ENCODE measurements around the gene ADCY3.

The ADCY3 gene

DNA sequence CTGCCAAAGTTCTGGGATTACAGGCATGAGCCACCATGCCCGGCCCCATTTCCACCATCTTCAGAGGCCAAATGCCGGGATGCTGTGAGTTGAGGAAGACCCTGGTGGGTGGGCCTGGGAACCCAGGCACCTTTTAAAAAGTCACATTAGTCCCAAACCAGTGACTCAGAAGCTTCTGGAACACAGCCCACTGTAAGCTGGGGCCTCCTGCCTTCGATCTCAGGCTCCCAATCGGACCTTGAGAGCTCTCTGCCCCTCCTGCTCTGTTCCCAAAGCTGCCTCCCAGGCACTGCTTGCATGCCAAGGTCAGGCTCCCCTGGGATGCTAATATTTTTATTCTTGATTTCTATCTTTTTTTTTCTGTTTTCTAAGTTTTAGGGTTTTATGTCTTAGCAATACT lies 4.2 kb downstream of the ADCY3 start:
- no peak overlapping the region for H3K4me3 ChIP-seq (ENCODE audit: low read depth, low read length)
- no peak for DNase-seq (ENCODE audit: low read depth)
- TF ChIP-seq, protein P1, sequence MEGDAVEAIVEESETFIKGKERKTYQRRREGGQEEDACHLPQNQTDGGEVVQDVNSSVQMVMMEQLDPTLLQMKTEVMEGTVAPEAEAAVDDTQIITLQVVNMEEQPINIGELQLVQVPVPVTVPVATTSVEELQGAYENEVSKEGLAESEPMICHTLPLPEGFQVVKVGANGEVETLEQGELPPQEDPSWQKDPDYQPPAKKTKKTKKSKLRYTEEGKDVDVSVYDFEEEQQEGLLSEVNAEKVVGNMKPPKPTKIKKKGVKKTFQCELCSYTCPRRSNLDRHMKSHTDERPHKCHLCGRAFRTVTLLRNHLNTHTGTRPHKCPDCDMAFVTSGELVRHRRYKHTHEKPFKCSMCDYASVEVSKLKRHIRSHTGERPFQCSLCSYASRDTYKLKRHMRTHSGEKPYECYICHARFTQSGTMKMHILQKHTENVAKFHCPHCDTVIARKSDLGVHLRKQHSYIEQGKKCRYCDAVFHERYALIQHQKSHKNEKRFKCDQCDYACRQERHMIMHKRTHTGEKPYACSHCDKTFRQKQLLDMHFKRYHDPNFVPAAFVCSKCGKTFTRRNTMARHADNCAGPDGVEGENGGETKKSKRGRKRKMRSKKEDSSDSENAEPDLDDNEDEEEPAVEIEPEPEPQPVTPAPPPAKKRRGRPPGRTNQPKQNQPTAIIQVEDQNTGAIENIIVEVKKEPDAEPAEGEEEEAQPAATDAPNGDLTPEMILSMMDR (IDR thresholded peaks at IDR 0.05; ENCODE audit: low read depth, low read length, missing control alignments) = no peak

DNA sequence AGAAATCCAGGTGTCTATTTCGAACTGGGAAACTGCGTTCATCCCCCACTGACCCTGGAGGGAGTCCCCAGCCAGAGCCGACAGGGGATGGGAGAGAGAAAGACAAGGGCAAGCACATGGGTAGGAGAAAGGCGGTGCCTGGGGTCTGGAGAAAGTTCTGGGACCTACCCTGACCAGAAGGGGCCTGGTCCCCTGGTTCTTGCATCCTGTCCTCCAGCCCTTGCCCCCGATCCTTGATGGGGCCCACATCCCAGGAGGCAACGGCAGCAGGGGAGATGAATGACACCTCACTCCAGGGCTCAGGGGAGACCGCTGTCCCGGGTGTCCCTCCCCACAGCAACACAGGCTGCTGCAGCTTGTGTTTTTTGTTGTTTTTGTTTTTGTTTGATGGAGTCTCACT lies 4.9 kb downstream of the ADCY3 start:
- TF ChIP-seq, protein P1 (IDR thresholded peaks at IDR 0.05; ENCODE audit: low read depth, low read length, missing control alignments) = no peak
- no peak overlapping the region for H3K4me3 ChIP-seq (ENCODE audit: low read depth, low read length)

DNA sequence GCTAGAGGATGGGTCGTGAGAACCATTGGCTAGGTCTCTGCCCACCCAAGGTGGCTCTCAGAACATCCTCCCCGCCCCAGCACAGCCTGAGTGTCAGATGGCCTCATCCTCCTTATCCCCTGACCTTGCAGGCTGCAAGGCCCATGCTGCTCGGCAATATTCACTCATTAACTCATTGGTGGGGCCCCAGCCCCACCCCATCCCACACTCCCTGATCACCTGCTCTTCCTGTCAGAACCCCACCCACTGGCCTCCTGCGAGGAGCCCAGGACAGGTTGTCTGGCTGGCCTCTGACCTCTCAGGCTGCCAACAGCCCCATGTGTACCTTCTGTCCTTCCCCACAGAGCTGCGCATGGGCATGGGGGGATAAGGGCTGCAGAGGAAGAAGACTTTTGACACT lies 5.3 kb downstream of the ADCY3 start:
- no peak for DNase-seq (ENCODE audit: low read depth)
- TF ChIP-seq, protein P1 (IDR thresholded peaks at IDR 0.05; ENCODE audit: low read depth, low read length, missing control alignments) = no peak
- H3K4me3 ChIP-seq (ENCODE audit: low read depth, low read length) = no peak overlapping the region

More for the DNA sequence above, 4.9 kb downstream of the ADCY3 start:
- DNase-seq (ENCODE audit: low read depth) = no peak

DNA sequence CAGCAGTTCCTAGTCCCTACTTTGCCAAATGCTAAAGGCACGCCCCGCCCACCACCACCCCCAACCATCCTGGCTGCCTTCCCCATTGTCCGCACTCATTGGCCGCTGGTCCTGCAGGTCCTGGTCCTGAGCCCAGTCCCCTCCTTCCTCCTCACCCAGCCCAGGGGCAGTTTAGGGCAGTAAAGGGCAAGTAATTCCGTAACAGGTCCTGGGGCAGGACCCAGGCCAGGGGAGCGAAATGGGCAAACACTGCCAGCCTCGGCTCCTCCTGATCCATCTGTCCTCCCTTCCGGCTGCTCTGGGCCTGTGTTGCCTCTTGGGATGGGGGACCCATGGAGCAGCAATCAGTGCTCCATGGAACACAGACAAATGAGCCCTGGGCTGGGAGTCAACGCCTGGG lies 6.1 kb downstream of the ADCY3 start:
- TF ChIP-seq, protein P1 (IDR thresholded peaks at IDR 0.05; ENCODE audit: low read depth, low read length, missing control alignments) = no peak
- H3K4me3 ChIP-seq (ENCODE audit: low read depth, low read length) = no peak overlapping the region
- no peak for DNase-seq (ENCODE audit: low read depth)

DNA sequence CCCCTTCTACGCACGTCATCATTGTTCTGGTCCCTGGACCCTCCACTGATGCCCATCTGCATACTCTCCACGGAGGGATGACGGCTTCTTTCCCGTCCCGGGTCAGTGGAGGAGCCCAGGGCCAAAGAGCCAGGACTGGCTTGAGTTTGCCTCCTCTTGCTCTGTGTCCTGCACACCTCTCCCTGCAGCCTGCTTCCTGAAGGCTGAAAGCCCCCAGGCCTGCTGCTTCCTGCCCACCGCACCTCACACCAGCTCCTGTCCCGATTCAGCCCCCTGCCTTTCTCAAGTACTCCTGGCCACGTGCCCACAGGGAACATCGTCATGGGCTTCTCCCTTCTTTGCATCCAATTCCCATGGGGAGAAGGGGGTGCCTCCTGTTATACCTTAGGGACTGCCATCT lies 7.1 kb downstream of the ADCY3 start:
- no peak overlapping the region for H3K4me3 ChIP-seq (ENCODE audit: low read depth, low read length)
- no peak for DNase-seq (ENCODE audit: low read depth)
- TF ChIP-seq, protein P1 (IDR thresholded peaks at IDR 0.05; ENCODE audit: low read depth, low read length, missing control alignments) = no peak

DNA sequence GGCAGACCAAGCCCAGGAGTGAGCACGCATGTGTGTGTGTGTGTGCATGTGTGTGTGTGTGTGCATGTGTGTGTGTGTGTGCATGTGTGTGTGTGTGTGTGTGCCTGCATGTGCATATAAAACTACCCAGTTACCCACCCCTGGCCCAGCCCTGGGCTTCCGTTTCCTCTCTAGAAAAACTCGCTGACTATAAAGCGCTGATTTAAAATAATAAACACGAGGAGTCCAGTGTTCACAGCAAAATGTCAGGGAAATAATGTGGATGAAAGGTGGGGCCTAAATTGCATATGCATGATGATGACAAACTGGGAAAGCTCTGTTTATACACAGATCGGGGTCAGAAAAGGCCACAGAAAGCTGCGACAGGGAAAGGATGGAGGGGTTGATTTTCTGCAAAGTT lies 7.5 kb downstream of the ADCY3 start:
- DNase-seq (ENCODE audit: low read depth) = no peak
- TF ChIP-seq, protein P1 (IDR thresholded peaks at IDR 0.05; ENCODE audit: low read depth, low read length, missing control alignments) = no peak
- H3K4me3 ChIP-seq (ENCODE audit: low read depth, low read length) = no peak overlapping the region

DNA sequence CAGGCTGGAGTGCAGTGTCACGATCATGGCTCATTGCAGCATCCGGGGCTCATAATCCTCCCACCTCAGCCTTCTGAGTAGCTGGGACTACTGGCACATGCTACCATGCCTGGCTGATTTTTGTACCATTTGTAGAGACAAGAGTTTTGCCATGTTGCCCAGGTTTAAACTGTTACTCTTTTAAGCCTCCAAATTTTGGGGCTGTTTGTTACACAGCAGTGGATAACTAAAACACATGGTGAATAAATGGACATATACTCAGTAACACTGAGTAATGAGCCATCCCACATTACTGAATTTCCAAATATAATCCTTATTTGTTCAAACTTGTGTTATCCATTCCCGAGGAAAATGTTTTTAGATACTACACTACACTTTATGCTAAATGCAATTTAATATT lies 9.8 kb downstream of the ADCY3 start:
- DNase-seq (ENCODE audit: low read depth) = no peak
- TF ChIP-seq, protein P1 (IDR thresholded peaks at IDR 0.05; ENCODE audit: low read depth, low read length, missing control alignments) = no peak
- H3K4me3 ChIP-seq (ENCODE audit: low read depth, low read length) = no peak overlapping the region

Measured in GM12864 (cell line).